NOMO-1 treated with DMSO at 0.1 percent for 48 hours (cell line): ENCODE measurements around the gene AFMID.

Experiments used
- DNase-seq: peaks from one replicate; lab custom pipeline; 2025; ENCODE audit not compliant: unreplicated experiment; lab: John Stamatoyannopoulos, UW

AFMID gene

DNA sequence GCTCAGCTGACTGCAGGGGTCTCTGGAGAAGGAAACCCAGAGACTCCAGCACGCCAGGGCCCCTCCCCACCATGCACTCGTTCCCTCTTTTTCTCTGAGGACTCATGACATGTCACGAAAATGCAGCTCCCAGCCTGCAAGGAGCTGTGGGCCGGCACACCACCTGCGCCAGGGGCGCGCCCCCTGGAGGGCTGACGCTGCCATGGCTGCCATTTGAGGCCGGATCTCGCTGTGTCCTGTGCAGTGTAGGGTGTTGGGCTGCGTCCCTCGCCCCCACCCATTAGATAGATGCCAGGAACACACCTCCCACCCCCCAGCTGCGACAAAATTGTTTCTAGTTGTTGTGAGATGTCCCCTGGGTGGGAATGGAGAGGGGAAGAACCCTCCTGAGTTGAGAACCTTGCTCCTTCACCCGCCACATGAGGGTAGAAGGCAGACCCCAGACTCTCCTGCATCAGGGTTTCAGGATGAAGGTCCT lies 10.6 kb upstream of the AFMID start:
- DNase-seq: peak; percentile 18

- no peak for DNase-seq
These were observed 7.8 kb upstream of the AFMID start for GRCh38 chr17:78179372-78179771.

GRCh38 chr17:78180083-78180482 lies 7.1 kb upstream of the AFMID start:
- DNase-seq: no peak

GRCh38 chr17:78180508-78180907 lies 6.7 kb upstream of the AFMID start:
- no peak for DNase-seq

DNA sequence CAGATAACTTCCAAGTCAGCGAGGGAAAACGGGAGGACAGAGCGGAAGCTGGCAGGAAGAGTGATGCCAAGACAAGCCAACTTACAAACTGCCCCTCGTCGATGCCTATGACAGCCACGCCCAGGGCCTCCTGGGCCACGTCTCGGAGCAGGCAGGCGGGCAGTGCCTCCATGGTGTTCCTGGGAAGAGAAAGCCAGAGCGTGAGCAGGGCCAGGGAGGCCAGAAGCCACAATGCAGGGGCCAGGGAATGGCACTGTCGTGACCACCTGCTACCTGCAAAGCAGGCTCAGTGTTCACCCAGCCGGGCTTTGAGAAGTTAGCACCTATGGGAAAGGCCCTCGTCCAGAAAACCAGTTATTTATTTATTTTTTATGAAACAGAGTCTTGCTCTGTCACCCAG lies 4.7 kb upstream of the AFMID start:
- DNase-seq: no peak

DNA sequence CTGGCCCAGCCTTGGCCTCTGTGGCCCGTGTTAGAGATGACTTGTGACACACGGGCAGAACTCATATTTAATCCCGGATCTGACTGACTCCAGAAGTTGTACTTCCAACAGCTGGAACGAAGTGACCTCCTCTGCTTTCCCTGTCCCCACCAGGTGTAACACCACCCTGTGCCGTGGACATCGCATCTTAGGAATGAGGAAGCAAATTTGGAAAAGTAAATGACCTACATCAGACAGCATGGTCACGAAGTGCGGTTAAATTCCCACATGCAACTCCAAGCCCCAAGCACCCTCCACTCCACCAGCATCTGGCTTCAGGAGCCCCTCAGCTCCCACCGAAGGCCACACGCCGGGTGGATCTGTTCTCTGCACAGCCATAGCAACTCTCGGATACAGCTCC lies 3.2 kb upstream of the AFMID start:
- DNase-seq: no peak

- no peak for DNase-seq
These were observed 2.8 kb upstream of the AFMID start for GRCh38 chr17:78184351-78184750.

GRCh38 chr17:78184868-78185267 lies 2.3 kb upstream of the AFMID start:
- no peak for DNase-seq

- DNase-seq: peak; percentile 26
These were observed 1.0 kb upstream of the AFMID start for GRCh38 chr17:78185981-78186691.

GRCh38 chr17:78196716-78197115 lies 9.6 kb downstream of the AFMID start:
- no peak for DNase-seq

DNA sequence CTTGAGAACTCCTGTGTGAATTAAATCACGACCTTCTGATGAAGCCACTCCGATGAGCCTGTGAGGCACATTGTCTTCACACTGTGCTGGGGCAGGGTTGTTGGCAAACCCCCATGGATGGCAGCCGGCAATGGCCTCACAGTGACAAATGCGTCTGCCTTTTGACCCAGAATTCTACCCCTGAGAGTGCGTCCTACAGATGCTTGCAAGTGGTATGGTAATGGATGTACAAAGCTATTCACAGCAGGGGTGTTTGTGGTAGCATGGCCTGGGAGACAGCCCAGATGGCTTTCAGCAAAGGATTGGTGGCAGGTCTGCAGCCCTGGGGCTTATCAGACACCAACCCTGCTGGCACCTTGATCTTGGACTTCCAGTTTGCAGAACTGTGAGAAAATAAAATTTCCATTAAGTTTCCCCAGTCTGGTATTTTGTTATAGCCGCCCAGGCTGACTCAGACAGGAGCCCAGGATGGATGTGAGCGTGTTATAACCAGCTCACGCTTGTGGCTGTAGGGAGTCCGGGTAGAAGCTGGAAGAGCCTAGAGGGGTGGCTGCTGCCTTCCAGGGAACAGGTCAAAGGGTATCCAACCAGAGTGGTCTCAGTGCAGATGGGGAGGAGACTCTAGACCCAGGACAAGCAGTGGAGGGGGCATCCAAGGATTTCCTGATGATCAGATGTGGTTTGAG lies 10.1 kb downstream of the AFMID start:
- DNase-seq: no peak

GRCh38 chr17:78200451-78200850 lies 13.3 kb downstream of the AFMID start:
- no peak for DNase-seq

- no peak for DNase-seq
These were observed 15.5 kb downstream of the AFMID start for GRCh38 chr17:78202666-78203065.

- DNase-seq: no peak
These were observed 17.4 kb downstream of the AFMID start for GRCh38 chr17:78204387-78205123.

DNA sequence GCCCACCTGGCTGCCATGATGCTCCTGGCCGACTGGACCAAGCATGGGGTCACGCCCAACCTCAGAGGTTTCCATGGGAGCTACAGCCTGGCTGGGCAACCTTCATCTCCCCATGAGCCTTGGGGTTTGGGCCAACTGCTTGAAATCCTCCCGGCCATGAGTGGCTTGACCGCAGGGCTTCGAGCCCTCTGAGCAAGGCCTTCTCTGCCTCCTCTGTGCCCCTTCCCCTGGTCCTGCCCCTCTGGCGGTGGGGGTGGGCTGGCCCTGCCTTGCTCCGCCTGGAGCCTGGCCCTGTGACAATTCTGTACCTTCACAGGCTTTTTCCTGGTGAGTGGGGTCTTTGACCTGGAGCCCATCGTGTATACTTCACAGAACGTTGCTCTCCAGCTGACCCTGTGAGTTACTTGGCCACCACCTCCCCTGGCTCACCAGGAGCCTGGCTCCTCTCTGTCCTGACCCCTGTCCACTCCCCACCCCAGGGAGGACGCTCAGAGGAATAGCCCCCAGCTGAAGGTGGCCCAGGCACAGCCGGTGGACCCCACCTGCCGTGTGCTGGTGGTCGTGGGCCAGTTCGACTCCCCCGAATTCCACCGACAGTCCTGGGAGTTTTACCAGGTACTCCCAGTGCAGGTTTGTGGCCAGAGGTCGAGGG lies 18.1 kb downstream of the AFMID start:
- DNase-seq: no peak

- DNase-seq: no peak
These were observed 19.1 kb downstream of the AFMID start for GRCh38 chr17:78206298-78206697.

- DNase-seq: no peak
These were observed 21.3 kb downstream of the AFMID start for GRCh38 chr17:78208486-78208885.

DNA sequence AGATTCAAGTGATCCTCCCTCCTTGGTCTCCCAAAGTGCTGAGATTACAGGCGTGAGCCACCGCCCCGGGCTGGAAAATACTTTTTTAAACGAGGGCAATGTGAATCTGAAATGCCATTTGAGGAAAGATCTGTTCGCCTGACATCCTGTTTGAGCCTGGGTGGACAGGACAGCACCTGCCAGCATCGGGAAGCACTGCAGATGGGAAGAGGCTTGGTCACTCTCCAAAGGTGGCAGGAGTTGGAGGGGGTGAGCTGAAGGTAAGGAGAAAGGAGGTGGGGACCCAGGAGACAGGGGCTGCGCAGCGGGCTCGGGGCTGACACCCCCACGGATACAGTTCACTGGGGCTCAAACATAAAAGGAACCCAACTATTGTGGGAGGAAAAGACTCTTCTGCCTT lies 22.9 kb downstream of the AFMID start:
- DNase-seq: no peak

- no peak for DNase-seq
These were observed 23.9 kb downstream of the AFMID start for GRCh38 chr17:78211032-78211431.

- peak; percentile 86 for DNase-seq
These were observed 27.0 kb downstream of the AFMID start, which contains the start of gene BIRC5 for GRCh38 chr17:78214016-78214705. BIRC5 (plus strand) TSS chr17:78214253; CDS start chr17:78214317, 64 bp downstream.

DNA sequence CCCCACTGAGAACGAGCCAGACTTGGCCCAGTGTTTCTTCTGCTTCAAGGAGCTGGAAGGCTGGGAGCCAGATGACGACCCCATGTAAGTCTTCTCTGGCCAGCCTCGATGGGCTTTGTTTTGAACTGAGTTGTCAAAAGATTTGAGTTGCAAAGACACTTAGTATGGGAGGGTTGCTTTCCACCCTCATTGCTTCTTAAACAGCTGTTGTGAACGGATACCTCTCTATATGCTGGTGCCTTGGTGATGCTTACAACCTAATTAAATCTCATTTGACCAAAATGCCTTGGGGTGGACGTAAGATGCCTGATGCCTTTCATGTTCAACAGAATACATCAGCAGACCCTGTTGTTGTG lies 27.5 kb downstream of the AFMID start:
- no peak for DNase-seq
